ENCODE measurements around the gene EPSTI1. TPM values are rescaled to one million over a fixed set of nuclear protein-coding genes. Genes with fewer than 3 reads are reported as not detected.

EPSTI1 gene
- polyA plus RNA-seq, 1 of the 3 experiments (the other 2 are of a cell fraction) = 0.02 TPM

DNA sequence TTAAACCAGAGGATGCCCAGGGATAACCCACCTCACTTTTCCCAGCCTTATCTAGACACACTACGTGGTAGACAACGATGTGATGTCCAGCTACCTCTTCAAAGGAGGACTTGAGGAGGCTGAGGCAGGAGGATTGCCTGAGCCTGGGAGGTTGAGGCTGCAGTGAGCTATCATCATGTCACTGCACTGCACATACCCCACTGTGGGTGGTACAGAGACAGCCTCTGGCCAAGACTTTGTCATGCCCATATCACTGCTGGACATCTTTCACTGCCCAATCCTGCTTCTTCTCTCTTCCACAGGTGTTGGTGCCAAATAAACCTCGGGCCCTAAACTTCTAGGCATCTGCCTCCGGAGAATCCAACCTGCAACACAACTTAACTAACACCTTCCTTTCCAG, 124.8 kb downstream of the EPSTI1 start (continued):
- TF ChIP-seq REST (IDR thresholded peaks at IDR 0.05; ENCODE audit: low read depth, low read length) (no peak), TEAD4 (IDR thresholded peaks at IDR 0.05; ENCODE audit: borderline replicate concordance, insufficient read depth) (no peak)

GRCh38 chr13:42865768-42866102, 126.3 kb downstream of the EPSTI1 start:
- peak overlapping the region; percentile 76 for H3K4me2 ChIP-seq
- peaks cover under 1% of the 10 kb centered on the region for H3F3A ChIP-seq (replicated peaks; ENCODE audit: insufficient read depth)
- no peaks in the 10 kb centered on the region for H3K36me3 ChIP-seq (replicated peaks in 1 of 2; ENCODE audit: control insufficient read depth in 1 of 2, insufficient read depth in 2 of 2, low read length in 1 of 2)
- peak; percentile 43 for DNase-seq
- 31% methylated on average over 2 of the region's 2 CpGs for WGBS (ENCODE audit: low lambda C conversion rate)
- no peaks in the 10 kb centered on the region for H3K79me2 ChIP-seq (ENCODE audit: insufficient read depth)
- POLR2A ChIA-PET = no interaction called here
- peak overlapping the region in 1 of 2 experiments; percentile 90; a peak in 2 of 4 replicates for H3K27ac ChIP-seq (ENCODE audit: low read depth in 2 of 2, low read length in 1 of 2)
- no peaks in the 10 kb centered on the region for H3K9me2 ChIP-seq
- TF ChIP-seq NFIC (IDR thresholded peaks at IDR 0.05; ENCODE audit: borderline replicate concordance) (no peak), YY1 (IDR thresholded peaks at IDR 0.05; ENCODE audit: low read depth) (no peak), EP300 (IDR thresholded peaks at IDR 0.05; ENCODE audit: borderline replicate concordance in 1 of 2, low read depth in 1 of 2, low read length in 1 of 2) (no peak), MEF2A (IDR thresholded peaks at IDR 0.05; ENCODE audit: borderline replicate concordance, low read depth) (no peak), TAF1 (IDR thresholded peaks at IDR 0.05; ENCODE audit: borderline replicate concordance, low read depth, low read length) (no peak), ELF1 (IDR thresholded peaks at IDR 0.05) (no peak)
- H3K9me3 ChIP-seq = no peaks in the 10 kb centered on the region
- no peaks in the 10 kb centered on the region for H4K20me1 ChIP-seq (ENCODE audit: insufficient read depth)
- H2AFZ ChIP-seq (ENCODE audit: low read depth) = peak overlapping the region; percentile 83; the same call in 1 of the 2 replicates
- H3K4me3 ChIP-seq (ENCODE audit: low read depth in 2 of 2, low read length in 1 of 2) = peak overlapping the region; percentile 26 to 41; a peak in 3 of 4 replicates
- no peak overlapping the region for H3K9ac ChIP-seq
- peaks cover 0 to 15% of the 10 kb centered on the region in 2 experiments; a peak in 2 of 4 replicates for H3K4me1 ChIP-seq (ENCODE audit: control insufficient read depth in 1 of 2, insufficient read depth in 2 of 2, low read depth in 1 of 2, low read length in 1 of 2)
- CTCF ChIA-PET = interaction anchor here (0.8 to 1.3 kb wide), 2 partner anchors 10 to 12 kb away, joined by 3 to 4 read pairs; no protein-coding TSS in a partner anchor
- H3K27me3 ChIP-seq (ENCODE audit: insufficient read depth) = no peaks in the 10 kb centered on the region

DNA sequence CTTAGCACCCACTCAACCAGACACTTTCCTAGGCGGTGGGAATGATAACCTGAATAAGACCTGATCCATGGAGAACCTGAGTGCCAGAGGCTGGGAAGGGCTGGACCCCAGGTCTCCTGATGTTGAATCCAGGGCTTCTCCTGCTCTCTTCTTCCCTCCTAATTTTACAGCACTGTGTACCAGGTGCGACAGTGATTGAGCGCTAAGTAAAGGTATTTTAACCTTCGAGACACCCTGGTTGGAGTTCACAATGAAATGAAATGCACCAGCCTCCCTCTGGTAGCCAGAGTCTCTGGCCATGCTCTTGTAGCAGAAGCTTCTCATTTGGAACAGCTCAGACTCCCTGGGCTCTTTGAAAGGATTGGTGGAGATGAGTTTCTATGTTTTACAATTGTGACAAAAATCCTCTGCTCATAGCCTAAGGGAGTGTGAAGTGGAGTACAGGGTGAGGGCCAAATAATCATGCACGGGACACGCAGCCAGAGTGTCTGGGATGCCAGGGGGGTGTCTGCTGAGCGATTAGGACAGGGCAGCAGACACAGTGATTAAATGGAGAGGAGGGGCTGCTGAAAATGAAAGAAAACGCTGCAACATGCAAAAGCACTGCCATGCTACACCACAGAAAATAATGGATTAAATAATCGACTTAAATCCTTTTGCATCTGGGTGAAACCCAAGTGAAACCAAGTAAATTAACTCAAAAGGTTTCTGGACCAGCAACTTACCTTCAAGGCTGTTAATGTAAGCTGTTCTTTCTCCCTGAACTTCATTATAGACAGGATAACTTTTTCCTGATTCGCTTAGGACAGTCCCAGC, 126.9 kb downstream of the EPSTI1 start:
- no peaks in the 10 kb centered on the region for H3K27me3 ChIP-seq (ENCODE audit: insufficient read depth)
- peaks cover 3% of the 10 kb centered on the region for H3F3A ChIP-seq (replicated peaks; ENCODE audit: insufficient read depth)
- DNase-seq = peak; percentile 45
- WGBS (ENCODE audit: low lambda C conversion rate) = 37% methylated on average over 10 of the region's 10 CpGs
- CTCF ChIA-PET = interaction anchor here (1.3 kb wide), 1 partner anchor 12 kb away, joined by 4 read pairs; no protein-coding TSS in a partner anchor
- peak overlapping the region; percentile 76 for H3K4me2 ChIP-seq
- no peak overlapping the region for H3K9ac ChIP-seq
- H3K9me2 ChIP-seq = no peaks in the 10 kb centered on the region
- H3K27ac ChIP-seq (ENCODE audit: low read depth in 2 of 2, low read length in 1 of 2) = peak overlapping the region in 1 of 2 experiments; percentile 90; a peak in 2 of 4 replicates
- POLR2A ChIA-PET = no interaction called here
- H3K79me2 ChIP-seq (ENCODE audit: insufficient read depth) = no peaks in the 10 kb centered on the region
- H4K20me1 ChIP-seq (ENCODE audit: insufficient read depth) = no peaks in the 10 kb centered on the region
- H3K4me3 ChIP-seq (ENCODE audit: low read depth in 2 of 2, low read length in 1 of 2) = peak overlapping the region; percentile 26 to 41; a peak in 3 of 4 replicates
- H3K4me1 ChIP-seq (ENCODE audit: control insufficient read depth in 1 of 2, insufficient read depth in 2 of 2, low read depth in 1 of 2, low read length in 1 of 2) = peaks cover 0 to 15% of the 10 kb centered on the region in 2 experiments; a peak in 2 of 4 replicates
- H2AFZ ChIP-seq (ENCODE audit: low read depth) = peak overlapping the region; percentile 83
- no peaks in the 10 kb centered on the region for H3K9me3 ChIP-seq
- H3K36me3 ChIP-seq (replicated peaks in 1 of 2; ENCODE audit: control insufficient read depth in 1 of 2, insufficient read depth in 2 of 2, low read length in 1 of 2) = no peaks in the 10 kb centered on the region
- TF ChIP-seq RAD21 (IDR thresholded peaks at IDR 0.05; ENCODE audit: low read length) (no peak), RFX5 (IDR thresholded peaks at IDR 0.05; ENCODE audit: low read length) (no peak), ELF1 (IDR thresholded peaks at IDR 0.05) (no peak), TAF1 (IDR thresholded peaks at IDR 0.05; ENCODE audit: borderline replicate concordance, low read depth, low read length) (no peak), USF1 (IDR thresholded peaks at IDR 0.05; ENCODE audit: borderline replicate concordance, low read depth) (no peak), FOXJ3 (CRISPR knock-in tag; IDR thresholded peaks at IDR 0.05) (no peak), RXRA (IDR thresholded peaks at IDR 0.05; ENCODE audit: borderline replicate concordance, low read depth) (no peak), SMC3 (IDR thresholded peaks at IDR 0.05; ENCODE audit: low read depth, low read length) (no peak), MXI1 (IDR thresholded peaks at IDR 0.05; ENCODE audit: low read depth, low read length) (no peak), GABPA (IDR thresholded peaks at IDR 0.05; ENCODE audit: low read depth) (no peak)
- TF ChIP-seq, protein P1, sequence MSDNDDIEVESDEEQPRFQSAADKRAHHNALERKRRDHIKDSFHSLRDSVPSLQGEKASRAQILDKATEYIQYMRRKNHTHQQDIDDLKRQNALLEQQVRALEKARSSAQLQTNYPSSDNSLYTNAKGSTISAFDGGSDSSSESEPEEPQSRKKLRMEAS (IDR thresholded peaks at IDR 0.05; ENCODE audit: low read depth) = no peak
